Activated gamma-delta T cell treated with Interleukin-2 at 50 U/mL for 16 hours (primary cell): Measurements from ENCODE around the gene ASCC1.

Experiments used
- DNase-seq: peaks from one replicate; pipeline ENCODE4 v3.0.0-alpha.2; 2020

ASCC1 gene

DNA sequence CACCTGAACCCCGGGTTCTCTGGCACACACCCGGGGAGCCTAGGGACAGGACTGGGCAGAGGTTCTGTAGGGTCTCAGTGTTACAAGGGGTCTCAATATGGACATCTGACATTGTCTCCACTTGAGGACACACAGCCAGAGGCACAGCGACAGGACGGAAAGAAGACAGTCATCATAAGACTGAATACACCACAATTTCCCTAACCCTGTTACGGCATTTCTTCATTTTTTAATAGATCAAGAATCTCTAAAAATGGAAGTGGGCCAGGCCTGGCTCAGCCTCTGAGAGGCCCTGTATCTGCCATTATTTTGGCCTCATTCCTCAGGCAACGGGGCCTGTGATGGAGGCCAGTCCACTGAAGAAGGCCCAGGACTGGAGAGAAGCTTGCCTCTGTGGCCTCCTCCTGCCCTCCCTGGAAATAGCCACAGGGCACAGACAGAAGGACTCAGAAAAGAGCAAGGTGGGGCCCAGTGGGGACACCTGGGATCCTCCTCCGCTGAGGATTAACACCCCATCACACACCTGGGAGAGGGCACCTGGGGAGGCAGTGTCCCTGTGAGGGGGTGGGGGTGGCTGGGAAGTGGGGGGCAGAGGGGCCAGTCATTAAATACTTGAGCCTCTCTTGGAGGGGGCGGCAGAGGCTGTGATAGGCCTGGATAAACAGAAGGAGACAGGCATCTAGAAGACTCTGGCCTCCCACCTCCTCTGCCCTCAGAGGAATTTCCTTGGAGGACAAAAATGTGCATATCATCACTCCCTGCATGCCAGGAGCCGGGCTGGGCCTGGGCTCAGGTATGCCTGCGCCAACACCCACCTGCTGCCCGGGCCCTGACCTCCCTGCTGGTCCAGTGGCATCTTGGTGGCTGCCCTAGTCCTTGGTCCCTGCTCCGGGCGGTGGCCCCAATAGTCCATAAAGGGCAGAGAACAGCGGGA, 135.8 kb downstream of the ASCC1 start:
- no peak for DNase-seq

GRCh38 chr10:72079356-72079755, 136.7 kb downstream of the ASCC1 start:
- DNase-seq = peak; percentile 80

DNA sequence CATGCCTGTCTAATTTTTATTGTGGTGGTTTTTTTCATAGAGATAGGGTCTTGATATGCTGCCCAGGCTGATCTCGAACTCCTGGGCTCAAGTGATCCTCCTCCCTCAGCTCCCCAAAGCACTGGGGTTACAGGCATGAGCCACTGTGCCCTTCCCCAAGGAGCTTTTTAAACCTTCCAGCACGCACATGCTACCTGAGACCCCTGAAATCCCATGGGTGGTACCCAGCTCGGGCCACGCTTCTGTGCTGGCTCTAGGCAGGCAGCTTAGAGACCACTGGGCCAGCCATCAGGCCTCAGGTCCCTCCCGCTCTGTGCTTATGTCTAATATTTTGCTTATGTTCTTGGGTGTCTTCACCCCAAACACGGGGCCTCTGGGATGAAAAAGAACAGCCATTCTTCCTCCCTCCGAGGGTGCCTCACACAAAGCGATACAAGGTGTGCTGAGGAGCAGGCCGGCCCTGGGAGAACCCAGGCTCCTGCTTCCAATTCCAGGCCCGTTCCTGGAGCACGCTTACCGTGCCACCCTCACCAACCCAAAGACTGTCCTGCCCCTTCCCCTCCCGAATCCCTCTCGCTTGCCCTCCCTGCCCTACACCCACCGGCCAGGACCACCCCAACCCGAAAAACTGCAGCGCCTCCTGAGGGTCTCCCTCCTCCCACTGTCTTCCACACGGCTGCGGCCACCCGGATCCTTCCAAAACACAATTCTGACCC, 138.6 kb downstream of the ASCC1 start:
- no peak for DNase-seq

DNA sequence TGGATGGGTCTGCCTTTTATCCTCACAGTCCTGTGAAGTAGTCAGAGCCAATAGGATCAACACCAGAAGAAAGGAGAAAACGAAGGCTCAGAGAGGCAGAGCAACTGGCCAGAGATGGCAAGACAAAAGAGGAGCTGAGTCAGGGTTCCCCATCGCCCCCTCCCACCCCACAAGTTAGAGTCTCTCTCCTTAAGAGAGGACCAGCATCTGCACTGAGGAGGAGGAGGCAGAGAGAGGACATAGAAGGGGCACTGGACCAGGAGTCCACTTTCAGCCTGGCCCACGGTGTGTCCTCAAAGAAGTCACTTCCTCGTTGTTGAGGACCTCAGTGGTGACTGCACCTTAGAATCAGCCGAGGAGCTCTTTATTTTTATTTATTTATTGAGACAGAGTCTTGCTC, 139.3 kb downstream of the ASCC1 start:
- DNase-seq = no peak

DNA sequence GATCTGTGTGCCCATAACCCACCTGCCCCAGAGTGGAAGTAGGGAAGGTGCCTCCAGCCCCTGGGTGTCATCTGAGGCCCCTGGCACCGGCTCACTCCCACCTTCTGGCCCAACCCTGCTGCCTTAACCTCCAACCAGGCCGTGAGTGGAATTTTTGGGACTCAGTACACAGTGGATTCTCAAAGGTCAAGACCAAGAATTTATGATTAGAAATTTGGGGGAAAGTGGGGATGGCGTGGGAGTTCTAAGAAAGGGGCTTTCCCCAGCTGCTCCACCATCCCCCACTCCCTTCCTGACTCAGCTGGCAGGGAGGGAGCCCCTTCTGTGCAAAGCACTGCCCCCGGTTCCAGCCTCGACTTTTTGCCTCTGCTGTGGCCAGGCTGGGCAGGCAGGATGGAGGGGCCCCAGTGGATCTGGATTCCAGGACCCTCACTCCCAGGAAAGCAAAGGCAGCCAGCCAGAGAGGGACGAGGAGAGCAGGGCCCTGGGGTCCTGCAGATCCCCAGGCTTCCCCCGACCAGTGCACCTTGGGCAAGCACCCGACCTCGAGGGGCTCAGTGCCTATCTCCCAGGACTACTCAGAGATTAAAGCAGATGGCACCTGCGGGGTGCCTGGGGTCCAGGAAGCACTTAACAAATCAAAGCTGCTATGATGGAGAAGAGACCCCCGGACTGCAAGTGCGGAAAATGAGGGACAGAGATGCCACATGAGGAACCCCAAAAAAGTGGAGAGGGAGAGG, 140.5 kb downstream of the ASCC1 start:
- no peak for DNase-seq

DNA sequence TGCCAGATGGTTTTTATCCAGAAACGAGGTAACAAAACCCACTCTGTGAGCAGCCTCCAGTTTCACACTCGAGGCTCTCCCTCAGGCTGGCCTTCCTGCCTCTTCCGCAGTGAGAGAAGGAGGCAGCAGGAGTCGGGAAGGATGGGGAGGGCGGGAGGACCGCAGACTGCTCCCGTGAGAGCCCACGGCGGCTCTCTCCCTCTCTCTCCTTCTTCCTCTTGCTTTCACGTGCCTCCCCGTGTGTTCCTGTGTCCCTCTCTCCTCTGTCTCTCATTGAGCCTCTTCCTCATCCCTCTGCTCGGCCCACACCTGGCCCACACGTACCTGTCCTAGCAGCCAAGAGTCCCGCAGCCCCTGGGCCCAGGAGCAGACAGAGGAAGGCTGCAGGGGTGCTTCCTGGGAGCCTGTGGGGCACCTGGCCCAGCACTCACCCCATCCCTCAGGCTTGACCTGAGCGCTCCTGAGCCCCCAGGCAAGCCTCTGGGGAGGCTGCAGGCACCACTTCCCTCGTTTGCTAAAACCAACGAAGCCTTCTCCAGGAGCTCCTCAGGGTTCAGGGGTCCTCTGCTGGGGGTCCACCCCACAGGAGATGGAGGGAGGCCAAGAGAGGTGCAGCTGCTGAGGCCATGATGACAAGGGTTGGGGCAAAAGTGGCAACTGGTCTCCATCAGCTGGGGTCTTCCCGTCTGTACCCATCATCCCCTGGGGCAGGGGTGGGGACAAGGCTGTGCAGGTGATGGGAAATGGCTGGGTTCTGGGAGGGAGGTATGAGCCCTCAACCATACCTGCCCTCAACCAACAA, 141.3 kb downstream of the ASCC1 start:
- DNase-seq = no peak

DNA sequence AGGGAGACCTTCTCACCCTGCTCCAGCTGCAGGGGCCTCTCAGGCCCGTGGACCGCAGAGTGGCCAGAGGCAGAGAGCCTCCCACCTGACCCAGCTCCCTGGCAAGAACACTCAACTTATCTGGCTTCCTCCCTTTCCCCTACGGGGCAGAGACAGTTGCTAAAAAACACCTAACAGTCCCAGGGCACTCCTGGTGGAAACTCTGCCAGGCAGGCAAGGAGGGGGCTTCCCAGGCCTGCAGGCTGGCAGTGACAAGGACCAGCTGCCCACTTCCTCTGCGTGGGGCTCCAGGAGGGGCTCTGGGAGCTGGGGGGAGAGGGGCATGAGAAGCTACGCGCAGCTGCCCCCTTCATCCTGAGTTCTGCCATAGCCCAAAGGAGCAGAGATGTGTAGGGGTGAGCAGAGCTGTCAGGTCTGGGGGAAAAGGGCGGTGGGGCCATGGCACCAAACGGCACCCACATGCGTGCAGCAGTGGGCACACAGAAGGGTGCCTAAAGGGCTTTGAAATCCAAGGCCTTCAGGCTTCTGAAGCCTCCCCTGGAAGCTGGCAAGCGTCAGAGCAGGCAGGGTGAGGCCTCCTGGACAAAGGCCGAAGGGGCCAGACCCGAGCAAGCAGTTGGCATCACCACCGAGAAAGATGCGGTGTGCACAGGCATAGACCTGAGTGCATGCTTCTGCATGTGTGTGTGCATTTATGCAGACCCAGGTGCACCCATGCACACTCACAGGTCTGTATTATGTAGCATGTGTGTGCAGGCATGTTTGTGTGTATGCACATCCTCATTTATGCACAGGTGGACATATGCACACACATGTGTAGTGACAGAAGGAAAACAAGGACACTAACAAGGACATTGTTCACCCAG, 142.1 kb downstream of the ASCC1 start:
- DNase-seq = no peak

GRCh38 chr10:72072639-72073038, 143.4 kb downstream of the ASCC1 start:
- no peak for DNase-seq

DNA sequence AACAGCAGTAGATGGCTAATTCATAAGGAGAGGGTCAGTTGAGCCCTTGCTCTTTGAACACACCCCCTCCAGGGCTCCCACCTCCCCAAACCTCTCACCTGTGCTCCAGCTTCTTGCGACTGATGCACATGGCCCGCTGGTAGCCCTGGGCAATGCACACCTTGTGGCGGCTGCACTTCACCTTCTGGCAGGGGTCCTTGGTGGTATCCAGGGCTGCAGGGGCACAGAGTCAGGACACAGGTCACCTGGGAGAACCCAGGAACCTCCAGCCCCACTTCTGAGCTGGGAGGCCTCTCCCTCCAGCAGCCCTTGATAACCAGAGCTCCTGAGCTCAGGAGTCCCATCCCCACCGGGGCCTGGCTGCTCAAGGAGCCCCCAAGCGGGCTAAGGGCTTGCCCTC, 144.0 kb downstream of the ASCC1 start:
- DNase-seq = no peak

GRCh38 chr10:72069751-72070526, 146.1 kb downstream of the ASCC1 start:
- no peak for DNase-seq

DNA sequence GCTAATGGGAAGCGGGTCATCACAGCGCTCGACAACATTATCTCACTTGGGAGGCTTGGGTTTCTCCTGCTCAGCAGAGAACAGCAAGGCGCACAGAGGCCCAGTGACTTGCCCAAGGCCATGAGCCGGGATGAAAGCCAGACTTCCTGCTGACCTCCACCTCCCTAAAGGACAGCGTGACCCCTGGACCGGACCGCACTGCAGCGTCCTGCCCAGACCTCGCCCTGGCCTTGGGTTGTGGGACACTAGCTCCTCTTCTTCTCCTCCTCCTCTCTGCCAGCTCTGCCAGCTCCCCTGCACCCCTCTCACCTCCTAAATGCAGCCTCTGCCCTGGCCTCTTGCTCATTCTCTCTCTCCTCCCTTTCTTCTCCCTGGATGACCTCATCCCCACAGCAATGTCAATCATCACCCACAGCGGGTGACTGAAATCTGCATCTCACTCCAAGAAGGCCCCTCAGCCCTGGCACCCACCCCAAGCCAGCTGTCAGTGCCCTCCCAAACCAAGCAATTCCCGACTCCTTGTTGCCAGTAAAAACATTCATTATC, 147.1 kb downstream of the ASCC1 start:
- DNase-seq = no peak

DNA sequence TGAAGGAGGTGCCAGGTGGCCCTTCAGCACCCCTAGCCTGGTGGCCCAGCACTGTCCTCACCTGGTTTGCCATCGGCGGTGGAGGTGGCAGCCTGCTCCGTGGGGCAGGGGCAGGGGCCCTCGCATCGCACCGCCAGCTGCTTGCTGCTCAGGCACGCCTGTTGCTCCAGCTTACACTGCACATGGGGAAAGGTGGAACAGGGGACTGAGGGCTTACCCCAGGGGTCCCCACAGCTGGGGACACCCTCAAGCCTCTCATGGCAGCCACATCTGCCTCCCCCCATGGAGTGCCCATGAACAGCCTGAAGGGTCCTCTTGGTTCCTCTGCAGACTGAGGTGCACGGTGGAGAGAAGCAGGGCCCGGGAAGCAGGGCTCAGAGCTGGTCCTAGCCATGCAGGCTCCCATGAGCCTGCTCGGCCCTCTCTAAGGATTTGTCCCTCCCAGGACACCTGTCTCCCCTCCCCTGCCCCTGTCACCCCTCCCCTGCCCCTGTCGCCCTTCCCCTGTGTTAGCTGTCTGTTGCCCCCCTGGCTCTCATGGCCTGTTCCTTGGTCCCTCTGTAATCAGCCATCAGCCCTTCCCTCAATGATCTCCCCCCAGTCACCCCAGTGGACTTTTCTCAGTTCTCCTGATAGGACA, 147.8 kb downstream of the ASCC1 start:
- DNase-seq = no peak

GRCh38 chr10:72067463-72068125, 148.5 kb downstream of the ASCC1 start:
- DNase-seq = no peak

DNA sequence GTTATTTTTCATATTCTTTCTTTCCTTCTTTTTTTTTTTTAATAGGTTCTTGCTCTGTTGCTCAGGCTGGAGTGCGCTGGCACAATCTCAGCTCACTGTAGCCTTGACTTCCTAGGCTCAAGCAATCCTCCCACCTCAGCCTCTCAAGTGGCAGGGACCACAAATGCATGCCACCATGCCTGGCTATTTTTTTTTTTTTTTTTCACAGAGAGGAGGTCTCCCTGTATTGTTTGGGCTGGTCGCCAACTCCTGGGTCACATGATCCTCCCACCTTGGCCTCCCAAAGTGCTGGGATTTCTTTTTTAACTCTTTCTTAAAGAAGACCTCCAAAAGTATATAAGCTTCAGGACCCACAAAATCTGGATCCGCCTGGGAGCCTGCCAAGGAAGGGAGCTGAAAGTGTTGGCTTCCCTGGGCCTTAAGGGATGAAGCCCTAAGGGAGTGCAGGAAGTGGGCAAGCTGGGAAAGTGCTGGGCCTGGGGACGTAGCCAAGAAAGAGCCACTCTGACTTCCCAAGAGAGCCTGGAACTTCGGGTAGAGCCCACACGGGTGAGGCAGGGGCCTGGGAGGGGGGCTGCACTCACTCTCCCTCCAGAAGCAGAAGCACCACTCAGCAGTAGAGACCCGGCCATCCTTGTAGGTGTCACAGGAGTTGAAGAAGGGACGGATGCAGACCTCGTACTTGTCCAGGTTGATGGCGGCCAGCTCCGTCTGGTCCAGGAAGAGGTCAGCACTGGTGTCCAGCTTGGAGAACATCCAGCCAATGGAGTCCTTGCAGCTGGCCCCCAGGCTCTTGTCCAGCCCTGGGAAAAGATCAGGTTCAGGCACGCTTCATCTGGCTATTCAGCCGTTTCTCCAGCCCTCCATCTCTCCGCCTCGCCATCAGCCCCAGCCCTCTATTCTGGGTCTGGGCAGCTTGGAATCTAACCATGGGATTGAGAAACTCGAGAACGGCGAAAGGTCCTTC, 149.5 kb downstream of the ASCC1 start:
- no peak for DNase-seq

DNA sequence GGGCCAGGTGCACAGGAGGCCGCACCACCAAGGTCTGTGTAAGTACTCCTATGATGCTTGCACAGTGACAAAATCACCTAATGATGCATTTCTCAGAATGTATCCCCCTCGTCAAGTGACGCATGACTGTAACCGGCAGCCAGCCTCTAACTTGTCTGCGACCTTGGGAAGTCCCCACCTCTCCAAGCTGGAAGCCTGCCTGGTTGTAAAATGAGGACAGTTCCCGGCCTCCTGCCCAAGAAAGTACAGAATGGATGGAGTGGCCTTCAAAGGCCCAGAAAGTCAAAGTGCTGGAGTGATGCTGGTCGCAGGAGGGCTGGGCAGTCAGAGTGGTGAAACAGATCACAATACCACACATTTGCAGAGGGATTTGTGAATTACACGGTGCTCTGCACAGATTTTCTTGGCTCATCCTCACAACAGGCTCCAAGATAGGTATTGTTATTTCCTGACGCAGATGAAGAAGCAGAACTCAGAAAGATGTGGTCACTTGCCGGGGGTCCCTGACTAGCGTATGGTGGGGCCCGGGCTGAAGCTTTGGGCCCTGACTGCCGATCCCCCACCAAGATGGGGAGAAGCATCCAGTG, 150.5 kb downstream of the ASCC1 start:
- no peak for DNase-seq

GRCh38 chr10:72063703-72064391, 152.2 kb downstream of the ASCC1 start:
- DNase-seq = no peak
